GF-D8 (cell line): Measurements from ENCODE around the gene PXDN.
"Not testable (repeated sequence)": the region's sequence is repeated elsewhere in the genome, so short reads cannot be mapped to it uniquely, and the experiment has no call there.

Experiments used
- DNase-seq: peaks from one replicate; lab custom pipeline; 2025; lab: John Stamatoyannopoulos, UW

Gene PXDN

DNA sequence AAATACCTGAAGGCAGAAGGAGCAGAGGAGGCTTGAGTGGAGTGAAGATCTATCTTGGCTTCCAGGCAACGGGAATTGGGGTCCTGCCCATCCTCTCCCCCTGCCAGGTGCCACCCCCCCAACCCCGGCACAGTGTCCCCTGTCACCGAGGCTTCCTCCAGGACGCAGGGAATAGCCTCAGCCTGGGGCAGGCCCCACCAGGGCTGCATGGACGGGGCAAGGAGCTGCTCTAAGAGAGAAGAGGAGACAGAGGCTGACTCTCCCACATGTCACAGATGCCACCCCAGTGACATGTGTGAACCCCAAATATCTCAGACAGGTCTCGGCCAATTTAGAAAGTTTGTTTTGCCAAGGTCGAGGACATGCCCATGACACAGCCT, 42.1 kb downstream of the PXDN start:
- no peak for DNase-seq

DNA sequence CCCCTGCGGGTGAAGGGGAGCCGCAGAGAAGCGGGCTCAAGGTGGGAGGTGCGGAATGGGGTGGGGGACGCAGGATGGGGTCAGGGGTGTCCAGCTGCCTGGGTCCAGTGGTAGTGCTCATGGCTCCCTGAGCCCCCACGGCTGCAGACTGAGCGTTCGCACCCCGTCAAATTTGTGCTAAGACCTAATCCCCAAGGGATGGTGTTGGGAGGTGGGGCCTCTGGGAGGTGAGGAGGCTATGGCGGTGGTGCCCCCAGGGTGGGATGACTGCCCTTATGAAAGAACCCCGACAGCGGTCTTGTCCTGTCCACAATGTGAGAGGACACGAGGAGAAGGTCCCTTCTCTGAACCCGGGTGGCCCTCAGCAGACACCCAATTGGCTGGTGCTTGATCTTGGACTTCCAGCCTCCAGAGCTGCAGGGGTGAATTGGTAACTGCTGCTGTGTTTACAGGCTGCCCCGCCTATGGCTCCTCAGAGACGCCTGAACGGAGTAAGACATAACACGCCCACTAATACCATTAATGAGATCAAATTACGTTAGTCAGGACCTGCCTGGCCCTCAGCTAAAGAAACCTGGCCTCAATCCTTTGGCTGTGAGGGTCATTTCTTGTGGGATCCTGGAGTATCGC, 42.6 kb downstream of the PXDN start:
- no peak for DNase-seq

DNA sequence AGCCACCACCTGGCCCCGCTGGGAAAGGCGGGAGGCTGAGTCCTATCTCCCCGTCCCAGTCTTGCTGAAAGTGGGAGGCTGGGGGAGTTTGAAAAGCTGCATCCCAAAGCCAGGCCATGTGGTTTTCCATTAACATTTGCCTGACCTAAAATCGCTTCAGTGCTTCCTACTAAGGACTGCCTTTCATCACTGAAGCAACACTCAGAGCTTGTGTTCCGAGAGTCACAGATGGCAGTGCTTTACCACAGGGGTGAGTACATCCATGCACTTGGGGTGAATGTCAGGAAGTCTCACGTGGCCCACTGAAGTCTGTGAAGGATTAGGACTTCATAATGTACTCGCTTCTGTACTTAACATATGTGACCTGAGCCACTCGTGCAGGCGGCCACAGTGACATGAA, 43.3 kb downstream of the PXDN start:
- no peak for DNase-seq

DNA sequence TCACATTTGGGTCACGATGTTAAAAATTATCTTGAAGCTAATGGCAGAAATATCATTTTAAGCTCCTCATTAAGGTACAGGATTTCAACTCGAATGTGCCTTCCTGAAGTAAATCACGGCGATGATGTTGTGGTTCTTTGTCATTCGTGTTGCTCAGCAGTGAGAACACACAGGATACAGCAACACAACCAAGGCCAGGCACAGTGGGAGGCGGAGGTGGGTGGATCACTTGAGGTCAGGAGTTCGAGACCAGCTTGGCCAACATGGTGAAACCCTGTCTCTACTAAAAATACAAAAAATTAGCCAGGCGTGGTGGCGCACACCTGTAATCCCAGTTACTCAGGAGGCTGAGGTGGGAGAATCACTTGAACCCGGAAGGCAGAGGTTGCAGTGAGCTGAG, 43.9 kb downstream of the PXDN start:
- not testable (repeated sequence) for DNase-seq

DNA sequence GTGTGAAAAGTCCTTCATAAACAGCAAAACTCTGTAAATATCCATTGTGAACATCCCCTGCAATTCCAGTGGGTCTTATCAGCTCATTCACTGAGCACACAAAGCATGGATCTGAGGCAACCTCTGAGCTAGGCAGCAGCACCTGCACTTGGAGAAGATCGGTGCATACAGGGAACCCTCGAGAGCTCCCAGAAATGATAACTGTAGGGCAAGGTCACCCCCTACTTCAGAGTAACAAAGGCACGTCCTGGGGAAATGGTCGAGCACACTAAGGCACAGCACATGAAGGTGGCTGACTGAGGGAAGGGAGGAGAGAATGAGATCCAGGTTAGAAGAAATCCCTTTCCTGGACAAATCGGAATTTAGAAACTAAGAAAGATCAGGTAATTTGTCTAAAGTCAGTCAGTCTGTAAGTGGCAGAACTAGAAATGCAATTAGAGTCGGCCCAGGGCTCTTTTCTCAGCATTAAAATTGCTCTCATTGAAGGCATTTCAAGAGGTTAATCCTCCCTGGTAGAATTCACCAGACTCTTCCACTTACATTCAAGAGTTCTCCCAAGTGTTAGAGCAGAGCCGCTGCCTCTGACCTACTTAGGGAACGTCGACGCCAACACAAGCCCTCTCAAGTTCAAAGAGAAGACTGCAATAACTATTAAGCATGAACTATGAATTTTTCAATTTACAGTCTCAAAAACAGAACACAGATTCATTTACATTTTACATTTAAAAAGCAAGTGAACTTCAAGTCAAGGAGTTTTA, 45.9 kb downstream of the PXDN start:
- DNase-seq = no peak

DNA sequence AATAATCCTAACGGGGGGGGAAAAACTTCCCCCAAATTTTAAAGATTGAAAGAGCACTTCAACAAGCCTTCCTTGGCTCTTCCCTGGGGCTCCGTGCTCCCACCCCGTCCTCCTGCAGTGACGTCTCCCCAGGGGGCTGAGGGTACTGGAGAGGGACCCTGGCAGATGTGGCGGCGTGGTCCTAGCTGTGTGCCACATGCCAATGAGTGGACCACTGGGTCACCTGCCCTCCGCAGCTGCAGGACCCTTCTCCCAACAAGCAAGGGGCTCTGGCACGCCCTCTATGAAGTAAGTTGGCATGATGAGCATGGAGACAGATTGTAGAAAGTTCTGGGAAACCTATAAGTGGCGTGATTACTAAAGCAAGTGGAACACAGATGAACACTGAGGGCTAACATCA, 46.7 kb downstream of the PXDN start:
- no peak for DNase-seq

DNA sequence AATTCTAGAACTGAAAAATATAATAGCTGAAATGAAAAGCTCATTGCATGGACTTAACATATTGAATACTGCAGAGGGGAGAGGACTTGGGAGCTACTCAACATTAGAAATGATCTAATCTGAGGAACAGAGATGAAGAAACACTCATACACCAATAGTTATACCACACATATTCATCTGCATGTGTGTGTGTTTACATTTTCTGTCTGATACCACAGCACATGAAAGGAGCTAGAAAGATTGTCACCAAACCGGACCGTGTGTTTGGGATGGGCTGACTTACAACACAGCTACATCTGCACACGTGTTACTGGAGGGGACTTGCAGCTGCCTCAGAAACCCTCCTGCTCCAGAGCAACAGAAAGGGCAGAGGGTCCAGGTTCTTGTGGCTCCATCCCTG, 47.8 kb downstream of the PXDN start:
- no peak for DNase-seq

DNA sequence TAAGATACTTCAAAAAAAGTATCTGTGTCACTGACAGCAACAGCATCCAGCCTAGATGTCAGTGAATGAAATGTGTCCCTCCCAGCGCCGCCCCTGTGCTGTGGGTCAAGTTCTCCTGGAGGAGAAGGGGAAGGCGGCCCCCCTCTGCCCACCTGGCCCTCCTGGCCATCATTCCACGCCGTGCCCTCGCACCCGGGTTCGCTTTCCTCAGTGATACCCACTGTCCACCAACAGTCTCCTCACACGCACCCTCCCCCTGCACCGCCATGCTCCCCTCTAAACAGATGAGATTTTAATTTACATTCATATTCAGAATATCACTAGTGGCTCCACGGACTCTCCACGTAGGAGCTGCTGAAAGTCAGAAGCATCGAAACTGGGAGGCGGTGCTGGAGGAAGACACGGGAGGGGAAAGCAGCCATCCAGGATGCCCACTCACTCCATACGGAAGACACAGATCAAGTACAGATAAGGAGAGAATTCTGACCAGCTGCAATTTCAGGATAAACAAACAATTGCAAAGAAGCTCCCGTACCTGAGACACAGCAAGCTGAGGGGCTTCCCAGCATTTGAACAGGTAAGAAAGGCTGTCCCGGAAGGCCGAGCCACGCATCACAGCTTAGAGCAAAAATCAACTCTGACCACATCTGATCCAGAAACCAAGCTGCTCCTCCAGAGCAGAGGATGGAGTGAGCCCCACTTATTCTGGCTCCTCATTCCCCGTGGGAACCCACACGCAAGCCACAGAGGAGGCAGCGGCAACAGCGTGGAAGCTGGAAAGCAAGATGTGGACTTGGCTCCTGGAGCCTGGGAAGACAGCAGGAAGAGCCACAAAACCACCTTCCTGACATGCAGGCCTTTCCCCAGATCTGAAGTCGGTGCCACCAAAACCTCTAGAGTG, 49.7 kb downstream of the PXDN start:
- no peak for DNase-seq

DNA sequence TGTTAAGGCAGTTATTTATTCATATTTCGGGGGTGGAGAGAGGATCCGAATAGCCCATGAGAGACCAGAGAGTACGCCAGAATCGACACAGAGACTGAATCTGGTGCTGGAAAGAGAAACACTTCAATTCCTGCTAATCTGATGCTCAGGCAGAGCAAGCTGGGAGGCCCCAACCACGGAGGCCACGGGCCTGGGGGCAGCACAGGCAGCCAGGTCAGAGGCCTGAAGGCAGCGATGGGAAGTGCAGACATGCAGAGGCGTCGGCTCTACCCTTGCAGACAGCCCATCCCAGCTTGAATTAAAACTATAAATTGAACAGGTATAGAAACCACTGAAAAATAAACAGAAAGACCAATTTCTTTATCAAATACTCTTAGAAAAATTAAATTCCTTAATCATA, 50.6 kb downstream of the PXDN start:
- DNase-seq = no peak

DNA sequence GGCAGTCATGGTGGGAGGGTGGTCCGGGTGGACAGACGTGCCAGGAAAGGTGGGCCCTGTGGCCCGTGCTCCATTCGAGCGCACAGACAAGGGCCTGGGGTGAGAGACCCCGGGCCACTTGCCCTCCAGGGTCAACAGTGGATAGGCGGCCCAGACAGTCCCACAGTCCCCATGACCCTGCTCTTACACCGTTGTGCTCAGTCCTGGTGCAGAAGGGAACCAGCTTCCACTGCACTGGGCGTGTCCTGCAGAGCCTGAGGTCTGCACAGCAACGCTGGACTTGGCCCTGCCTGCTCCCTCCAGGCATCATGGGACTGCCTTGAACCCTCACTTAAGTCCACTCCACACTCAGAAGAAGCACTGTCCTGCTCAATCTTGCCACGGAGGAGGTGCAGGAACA, 52.0 kb downstream of the PXDN start:
- DNase-seq = no peak

DNA sequence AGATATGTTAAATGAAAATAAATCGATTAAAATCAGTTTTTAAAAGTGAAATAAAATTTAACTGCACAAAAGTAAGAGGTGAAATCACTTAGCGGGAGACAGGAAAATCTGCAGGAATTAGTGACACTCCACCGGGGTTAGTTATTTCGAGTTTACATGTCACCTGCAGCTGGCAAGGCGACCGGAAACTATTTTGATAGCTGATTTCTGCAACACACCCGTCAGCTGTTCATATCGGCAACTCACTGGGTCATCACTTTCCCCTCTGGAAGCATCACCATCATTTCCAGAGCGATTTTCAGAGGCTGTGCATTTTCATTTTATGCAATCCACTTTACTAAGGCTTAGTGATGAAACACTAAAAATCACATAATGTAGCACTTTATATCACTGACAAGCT, 52.9 kb downstream of the PXDN start:
- no peak for DNase-seq

DNA sequence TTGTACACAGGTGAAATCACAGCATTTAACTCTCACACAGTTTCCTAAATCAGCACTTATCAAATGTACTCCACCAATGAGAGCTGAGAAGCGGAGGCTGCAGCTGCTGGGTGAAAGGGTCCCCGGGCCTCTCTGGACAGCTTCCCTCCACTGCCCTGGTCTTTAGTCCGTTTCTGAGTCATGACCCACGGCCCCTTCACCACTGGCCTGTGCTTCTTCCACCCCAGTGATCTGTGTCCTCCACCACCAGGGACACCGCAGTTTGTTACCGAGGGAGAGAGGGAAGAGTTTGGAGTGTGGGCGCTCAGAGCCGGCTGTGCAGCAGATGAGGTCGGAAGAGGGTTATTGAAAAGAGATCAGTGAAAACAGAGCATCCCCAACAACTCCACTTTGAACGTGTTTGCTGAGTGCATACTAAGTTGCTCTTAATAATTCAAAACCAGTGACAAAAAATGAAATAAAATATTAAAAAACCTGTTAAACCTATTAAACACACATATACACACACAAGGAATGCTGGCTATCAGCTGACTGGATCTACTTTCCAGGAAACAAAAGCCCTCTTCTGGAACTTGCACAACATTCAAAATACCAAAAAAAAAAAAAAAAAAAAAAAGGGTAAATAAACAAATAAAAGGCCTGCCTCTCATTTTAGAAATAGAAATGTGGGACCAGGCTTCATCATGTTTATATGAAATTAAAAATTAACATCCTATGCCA, 54.1 kb downstream of the PXDN start:
- no peak for DNase-seq

DNA sequence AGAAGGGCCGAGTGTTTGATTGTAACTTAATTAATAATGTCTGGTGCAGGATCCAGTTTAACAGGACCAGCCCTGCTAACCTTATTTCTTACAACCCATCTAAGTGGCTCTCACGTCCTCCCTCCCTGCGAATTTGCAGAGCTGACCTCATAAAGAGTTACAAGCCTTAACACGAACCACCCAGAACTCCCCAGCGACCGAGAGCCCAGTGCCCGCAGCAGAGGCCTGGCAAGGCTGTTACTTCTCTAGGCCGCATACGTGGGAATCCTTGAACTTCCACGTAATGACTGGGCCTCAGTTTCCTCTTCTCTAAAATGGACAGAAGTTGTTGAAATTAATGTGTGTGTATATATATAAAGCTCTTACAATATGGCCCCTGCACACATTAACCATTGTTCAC, 55.5 kb downstream of the PXDN start:
- no peak for DNase-seq

DNA sequence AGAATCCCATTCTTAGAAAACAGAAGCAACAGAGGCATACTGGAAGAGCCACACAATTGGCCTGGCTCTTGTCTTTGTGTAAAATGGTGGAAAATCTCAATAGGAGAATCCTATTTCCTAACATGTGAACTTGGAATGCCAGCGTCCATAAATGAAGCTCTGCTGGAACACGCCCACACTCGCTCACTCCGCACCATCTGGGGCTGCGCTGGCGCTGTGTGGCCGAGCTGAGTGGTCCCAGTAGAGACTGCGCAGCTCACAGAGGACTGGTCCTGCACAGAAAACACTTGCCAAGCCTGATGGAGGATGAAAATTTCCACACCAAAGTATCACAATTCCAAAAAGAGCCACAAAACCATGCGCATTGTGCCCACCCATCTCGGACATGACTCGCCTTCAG, 56.2 kb downstream of the PXDN start:
- no peak for DNase-seq

DNA sequence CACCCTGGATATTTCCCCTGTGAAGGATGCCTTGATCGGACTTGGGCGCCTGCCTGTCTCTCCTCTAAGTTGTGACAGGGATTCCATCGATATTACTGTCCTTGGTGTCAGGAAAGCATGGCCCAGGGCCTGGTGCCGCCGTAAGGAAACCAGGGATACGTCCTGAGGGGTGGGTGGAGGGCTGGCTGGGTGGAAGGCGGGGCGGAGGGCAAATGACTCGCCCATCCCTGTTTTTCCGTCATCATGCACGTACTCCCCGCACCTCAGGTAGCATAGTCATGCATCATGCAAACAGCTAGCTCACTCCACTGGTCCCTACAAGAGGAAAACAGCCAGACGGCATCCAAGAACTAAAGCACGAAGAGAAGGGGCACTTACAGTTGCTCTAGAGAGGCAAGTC, 57.1 kb downstream of the PXDN start:
- DNase-seq = no peak

DNA sequence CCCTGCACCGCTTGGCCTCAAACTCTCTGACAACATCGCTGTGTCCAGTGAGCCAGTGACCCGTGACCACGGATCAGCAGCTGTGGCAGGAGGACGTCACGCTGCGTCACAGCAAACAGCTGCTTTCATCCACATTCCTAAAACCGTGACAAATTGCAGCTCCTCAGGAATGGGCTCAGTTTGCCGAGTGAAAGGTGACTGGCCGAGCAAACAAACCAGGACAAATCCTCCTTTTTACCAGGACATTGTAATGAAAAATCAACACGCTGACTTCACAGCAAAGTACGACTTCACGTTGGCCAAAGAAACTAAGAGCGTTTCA, 57.6 kb downstream of the PXDN start:
- DNase-seq = no peak

DNA sequence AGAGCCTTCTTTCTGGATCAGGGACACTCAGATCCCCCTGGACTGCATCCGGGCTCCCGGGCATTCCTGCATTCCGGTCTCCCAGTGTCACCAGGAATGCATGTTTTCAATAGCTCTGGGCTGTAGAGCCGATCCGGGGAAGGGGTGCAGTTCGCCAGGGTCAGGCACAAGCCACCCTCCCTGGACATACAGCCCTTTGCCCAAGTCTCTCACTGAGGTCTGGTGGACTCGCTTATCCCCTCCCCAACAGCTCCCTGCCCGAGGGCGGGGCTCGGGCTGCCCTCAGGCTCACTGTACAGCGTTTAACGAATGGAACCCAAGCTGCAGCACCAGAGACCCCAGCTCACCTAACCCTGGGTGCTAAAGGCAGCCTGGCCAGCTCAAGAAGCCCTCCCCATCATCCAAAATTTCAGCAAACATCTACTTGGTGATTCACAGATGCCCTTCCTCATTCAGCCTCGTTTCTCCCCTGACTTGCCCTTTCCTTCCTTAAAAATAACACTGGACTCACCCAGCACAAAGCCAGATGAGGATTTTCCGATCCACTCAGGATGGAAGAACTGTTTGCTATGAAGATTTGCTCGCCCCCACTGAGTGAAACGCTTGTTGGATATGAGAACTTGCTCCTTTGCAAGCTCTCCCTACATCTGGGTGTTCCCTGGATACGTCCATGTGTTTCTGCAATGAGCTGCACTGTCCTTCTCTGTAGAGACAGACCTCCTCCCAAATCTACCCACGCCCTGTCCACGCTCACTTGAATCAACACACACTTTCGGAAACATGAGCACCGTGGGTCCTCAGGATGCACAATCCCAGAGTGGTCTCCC, 58.1 kb downstream of the PXDN start:
- no peak for DNase-seq

DNA sequence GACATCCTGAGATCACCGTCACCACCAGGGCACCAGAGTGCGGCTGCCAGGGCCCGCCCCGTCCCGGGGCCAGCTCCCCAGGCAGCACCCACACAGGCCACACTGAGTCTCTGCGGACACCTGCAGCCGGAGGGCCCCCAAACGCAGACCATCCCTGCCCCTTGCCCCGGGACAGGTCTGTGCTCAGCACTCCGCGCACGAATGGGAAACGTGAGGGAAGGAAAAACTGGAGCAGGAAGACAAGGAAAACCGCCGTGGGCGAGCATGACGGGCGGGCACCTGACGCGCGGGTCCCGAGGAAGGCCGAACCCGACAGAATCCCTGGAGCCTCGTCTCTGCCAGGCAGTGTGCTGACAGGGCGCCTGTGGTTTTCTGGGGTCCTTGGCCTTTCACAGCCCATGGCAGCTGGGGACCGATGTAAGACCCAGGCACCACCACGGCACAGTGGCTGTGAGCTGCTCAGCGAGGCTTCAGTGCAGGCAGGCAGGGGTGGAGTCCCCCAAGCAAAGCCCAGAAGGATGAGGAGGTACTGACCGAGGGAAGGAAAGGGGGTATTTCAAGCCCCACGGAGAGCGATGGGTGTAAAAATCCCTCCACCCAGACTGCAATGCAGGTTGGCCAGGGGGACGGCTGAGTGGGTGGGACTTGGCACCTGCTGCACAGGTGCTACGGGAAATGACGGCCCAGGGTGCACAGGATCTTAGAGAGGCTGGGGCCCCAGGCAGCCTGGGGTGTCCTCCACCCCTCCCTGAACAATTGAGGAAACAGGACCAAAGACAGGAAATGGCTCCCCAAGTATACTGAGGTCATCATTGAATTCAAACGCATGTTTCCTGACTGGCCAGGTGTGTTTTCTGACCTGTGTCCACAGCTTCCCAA, 59.0 kb downstream of the PXDN start:
- DNase-seq = no peak

DNA sequence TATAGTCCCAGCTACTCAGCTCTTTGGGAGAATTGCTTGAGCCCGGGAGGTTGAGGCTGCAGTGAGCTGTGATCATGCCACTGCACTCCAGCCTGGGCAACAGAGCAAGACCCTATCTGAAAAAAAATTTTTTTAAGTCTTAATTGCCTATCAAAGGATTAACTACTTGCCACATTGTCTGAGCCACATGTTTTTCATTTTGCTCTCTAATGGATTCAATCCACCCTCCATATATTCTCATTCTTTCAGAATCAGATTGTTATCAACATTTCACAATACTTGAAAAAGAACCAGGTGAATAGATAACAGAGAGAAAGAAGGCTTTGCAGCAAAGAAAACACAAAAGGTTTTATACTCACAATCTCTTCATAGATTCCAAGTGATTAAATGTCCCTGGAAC, 61.0 kb downstream of the PXDN start:
- DNase-seq = no peak

DNA sequence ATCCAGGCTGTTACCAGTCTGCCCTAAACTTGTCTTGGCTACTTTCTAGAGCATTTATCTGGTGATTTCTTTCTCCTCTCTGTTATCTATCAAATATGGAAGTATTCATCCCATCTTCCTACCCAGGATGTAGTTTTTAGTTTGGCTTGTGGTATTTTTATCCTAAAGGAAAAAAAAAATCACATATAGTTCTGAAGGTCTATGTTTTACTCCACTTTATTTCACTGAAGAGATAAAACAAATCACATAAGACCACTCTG, 62.2 kb downstream of the PXDN start:
- no peak for DNase-seq
